ENCODE data around the gene TMEM92. TPM values are rescaled to one million over a fixed set of nuclear protein-coding genes. Genes with fewer than 3 reads are reported as not detected.
"Not testable (repeated sequence)": the region's sequence is repeated elsewhere in the genome, so short reads cannot be mapped to it uniquely, and the experiment has no call there.

TMEM92 gene
- total and polyA plus RNA-seq, 9 donors: 0.32 to 3.5 (median 1.6) TPM

GRCh38 chr17:50283246-50283645 lies 9.0 kb downstream of the TMEM92 start:
- Histone ChIP-seq H3K4me1 (ENCODE audit: insufficient read depth) (peaks cover 3% of the 10 kb centered on the region), H3K4me3 (no peak overlapping the region), H3K36me3 (no peaks in the 10 kb centered on the region), H3K9me3 (no peaks in the 10 kb centered on the region), H3K27ac (no peak overlapping the region), H3K27me3 (no peaks in the 10 kb centered on the region)
- intact Hi-C loops (cut with DNase I): no loop called here
- no peak for TF ChIP-seq EP300 (IDR thresholded peaks at IDR 0.05)
- no peak for TF ChIP-seq POLR2A (IDR thresholded peaks at IDR 0.05)
- no peak for TF ChIP-seq CTCF (IDR thresholded peaks at IDR 0.05)
- WGBS, 3 donors: 79 to 87% (median 83%) methylated on average over 10 of the region's 10 CpGs
- peak in 1 of 5 donors; percentile 29 for DNase-seq

GRCh38 chr17:50283714-50284113 lies 9.4 kb downstream of the TMEM92 start:
- Histone ChIP-seq H3K9me3 (no peaks in the 10 kb centered on the region), H3K4me3 (no peak overlapping the region), H3K27me3 (no peaks in the 10 kb centered on the region), H3K27ac (peak overlapping the region in 1 of 2 donors; percentile 25), H3K4me1 (ENCODE audit: insufficient read depth) (peaks cover 3% of the 10 kb centered on the region), H3K36me3 (no peaks in the 10 kb centered on the region)
- intact Hi-C loops (cut with DNase I): no loop called here
- TF ChIP-seq CTCF (IDR thresholded peaks at IDR 0.05) (no peak), EP300 (IDR thresholded peaks at IDR 0.05) (no peak), POLR2A (IDR thresholded peaks at IDR 0.05) (no peak)
- DNase-seq: no peak
- 48 to 58% (median 57%) methylated on average over 7 of the region's 7 CpGs for WGBS, 3 donors

- no peaks in the 10 kb centered on the region for H3K27me3 ChIP-seq
- 45 to 49% (median 46%) methylated on average over 3 of the region's 3 CpGs for WGBS, 3 donors
- no peaks in the 10 kb centered on the region for H3K36me3 ChIP-seq
- no peak overlapping the region for H3K4me3 ChIP-seq
- DNase-seq: peak in 1 of 5 donors; percentile 40
- TF ChIP-seq EP300 (IDR thresholded peaks at IDR 0.05): no peak
- no peak for TF ChIP-seq POLR2A (IDR thresholded peaks at IDR 0.05)
- no peak for TF ChIP-seq CTCF (IDR thresholded peaks at IDR 0.05)
- peaks cover 7% of the 10 kb centered on the region for H3K4me1 ChIP-seq (ENCODE audit: insufficient read depth)
- H3K27ac ChIP-seq: peak overlapping the region in 1 of 2 donors; percentile 53
- intact Hi-C loops (cut with DNase I): no loop called here
- H3K9me3 ChIP-seq: no peaks in the 10 kb centered on the region
Observed at GRCh38 chr17:50285941-50286340, 11.7 kb downstream of the TMEM92 start.

GRCh38 chr17:50287302-50287701 lies 13.0 kb downstream of the TMEM92 start:
- DNase-seq: peak in 1 of 5 donors; percentile 13
- H3K4me3 ChIP-seq; H3K27ac ChIP-seq; H3K27me3 ChIP-seq; H3K4me1 ChIP-seq (ENCODE audit: insufficient read depth); intact Hi-C loops (cut with DNase I); H3K9me3 ChIP-seq; H3K36me3 ChIP-seq: not testable (repeated sequence)
- WGBS, 3 donors: 81 to 88% (median 83%) methylated on average over 7 of the region's 7 CpGs

- no peak overlapping the region for H3K4me3 ChIP-seq
- 79 to 86% (median 85%) methylated on average over 4 of the region's 4 CpGs for WGBS, 3 donors
- H3K27me3 ChIP-seq: no peaks in the 10 kb centered on the region
- peak in 1 of 5 donors; percentile 21 for DNase-seq
- no peaks in the 10 kb centered on the region for H3K9me3 ChIP-seq
- no peak for TF ChIP-seq CTCF (IDR thresholded peaks at IDR 0.05)
- no peak for TF ChIP-seq POLR2A (IDR thresholded peaks at IDR 0.05)
- no peak for TF ChIP-seq EP300 (IDR thresholded peaks at IDR 0.05)
- H3K27ac ChIP-seq: no peak overlapping the region
- no peaks in the 10 kb centered on the region for H3K36me3 ChIP-seq
- peaks cover 7% of the 10 kb centered on the region for H3K4me1 ChIP-seq (ENCODE audit: insufficient read depth)
- intact Hi-C loops (cut with DNase I): no loop called here
Observed at GRCh38 chr17:50288306-50288705, 14.0 kb downstream of the TMEM92 start.
